GM19397 (cell line): Measurements from ENCODE around the gene VGLL3.

Experiments
- ATAC-seq: cut with Tn5 transposase; IDR thresholded peaks from one replicate; pipeline ENCODE4 v1.9.1; 2021; ENCODE audit warnings: mild to moderate bottlenecking, moderate library complexity; ENCODE audit not compliant: unreplicated experiment

VGLL3 gene

DNA sequence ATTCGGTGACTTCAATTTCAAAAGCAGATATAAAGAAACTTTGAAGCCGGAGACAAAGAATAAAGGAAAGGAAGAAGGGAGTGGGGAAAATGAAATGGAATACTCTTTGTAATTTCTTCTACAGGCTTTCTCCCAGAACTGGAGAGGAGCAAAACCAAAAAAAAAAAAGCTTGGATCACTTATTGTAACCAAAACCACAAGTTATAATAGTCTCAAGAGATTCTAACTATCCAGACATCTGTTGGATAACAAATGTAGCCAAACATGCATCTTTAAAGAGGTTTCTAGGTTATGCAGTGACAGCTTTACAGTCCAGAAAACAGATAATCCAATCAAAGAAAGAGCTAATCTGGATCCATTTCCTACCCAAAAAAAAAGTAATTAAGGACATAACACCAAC, 36.2 kb downstream of the VGLL3 start:
- no peak for ATAC-seq

GRCh38 chr3:86954226-86954625, 36.7 kb downstream of the VGLL3 start:
- ATAC-seq, result no peak

GRCh38 chr3:86951322-86951721, 39.6 kb downstream of the VGLL3 start:
- ATAC-seq, result no peak

GRCh38 chr3:86950717-86951116, 40.2 kb downstream of the VGLL3 start:
- no peak for ATAC-seq

- no peak for ATAC-seq
Observed at GRCh38 chr3:86949850-86950249, 41.1 kb downstream of the VGLL3 start.

DNA sequence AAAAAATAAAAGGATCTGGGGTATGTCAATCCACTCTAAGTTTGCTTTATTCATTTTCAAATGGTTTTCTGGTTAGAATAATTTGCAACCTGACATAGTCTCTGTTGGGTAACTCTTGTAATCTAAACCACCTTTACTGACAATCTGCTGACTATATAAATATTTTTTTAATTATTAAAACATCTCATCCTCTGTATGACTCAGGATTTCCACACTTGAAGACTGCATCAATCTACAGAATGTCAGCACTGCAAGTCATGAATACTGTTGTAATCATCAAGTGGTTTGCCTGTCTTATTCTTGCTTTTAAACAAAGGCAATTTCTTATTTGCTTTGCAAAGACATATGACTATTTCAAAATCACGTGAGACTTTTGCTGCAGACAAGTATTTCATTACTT, 42.1 kb downstream of the VGLL3 start:
- no peak for ATAC-seq

GRCh38 chr3:86942206-86942605, 48.7 kb downstream of the VGLL3 start:
- ATAC-seq, result no peak

GRCh38 chr3:86938416-86939105, 52.4 kb downstream of the VGLL3 start:
- no peak for ATAC-seq

GRCh38 chr3:86937306-86937791, 53.6 kb downstream of the VGLL3 start:
- no peak for ATAC-seq

DNA sequence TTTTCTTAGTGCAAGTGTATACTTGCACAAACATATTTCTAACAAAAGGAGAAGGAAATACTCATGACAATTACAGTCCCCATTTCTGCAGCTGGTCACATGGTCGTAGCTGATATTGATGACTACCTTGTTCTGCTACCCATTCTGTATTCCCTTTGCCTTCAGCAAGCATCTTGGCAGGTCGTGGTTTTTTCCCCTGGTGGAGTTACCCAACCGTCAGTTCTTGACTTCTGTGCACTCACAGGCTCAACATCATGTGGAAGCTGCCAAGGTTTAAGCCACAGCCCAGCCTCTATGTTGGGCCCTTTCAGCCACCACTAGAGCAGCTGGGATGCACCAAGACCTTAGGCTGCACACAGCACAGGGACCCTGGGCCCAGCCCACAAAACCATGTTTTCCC, 56.1 kb downstream of the VGLL3 start:
- no peak for ATAC-seq

DNA sequence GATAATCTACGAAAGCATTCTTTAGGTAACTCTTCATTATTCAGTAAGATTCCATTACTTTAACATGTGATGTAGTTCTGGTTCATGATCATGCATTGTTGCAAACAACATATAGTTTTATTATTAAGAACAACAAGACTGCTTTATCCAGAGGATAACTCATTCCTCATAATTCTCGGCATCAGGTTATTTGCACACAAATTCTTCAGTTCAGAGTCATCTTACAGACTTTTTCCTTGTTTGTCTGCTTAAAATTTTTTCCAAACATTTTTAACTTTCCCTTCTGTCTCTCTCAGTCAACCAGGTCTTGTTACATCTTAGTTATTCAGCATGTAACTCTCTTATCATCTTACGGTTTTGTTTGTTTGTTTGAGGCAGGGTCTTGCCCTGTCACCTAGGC, 60.1 kb downstream of the VGLL3 start:
- ATAC-seq, result no peak

- no peak for ATAC-seq
Observed at GRCh38 chr3:86930181-86930580, 60.8 kb downstream of the VGLL3 start.

DNA sequence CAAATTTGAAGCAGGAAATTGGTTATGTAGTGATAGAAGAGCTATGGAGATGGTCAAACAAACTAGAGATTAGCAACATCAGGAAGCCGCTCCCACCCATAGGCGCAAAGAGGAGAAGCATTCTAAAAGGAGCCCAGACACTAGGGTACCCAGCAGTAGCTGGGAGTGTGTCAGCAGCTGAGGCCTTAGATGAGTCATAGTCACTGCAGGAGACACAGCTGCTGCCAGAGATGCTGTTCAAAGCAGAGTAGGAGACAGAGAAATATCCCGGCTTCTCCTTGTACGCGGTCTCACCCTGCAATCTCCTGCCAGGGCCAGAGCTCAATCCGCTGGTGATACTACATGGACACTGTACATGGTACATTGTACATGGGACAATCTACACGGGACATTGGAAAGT, 61.9 kb downstream of the VGLL3 start:
- ATAC-seq, result no peak

- ATAC-seq, result no peak
Observed at GRCh38 chr3:86923071-86923491, 67.9 kb downstream of the VGLL3 start.

DNA sequence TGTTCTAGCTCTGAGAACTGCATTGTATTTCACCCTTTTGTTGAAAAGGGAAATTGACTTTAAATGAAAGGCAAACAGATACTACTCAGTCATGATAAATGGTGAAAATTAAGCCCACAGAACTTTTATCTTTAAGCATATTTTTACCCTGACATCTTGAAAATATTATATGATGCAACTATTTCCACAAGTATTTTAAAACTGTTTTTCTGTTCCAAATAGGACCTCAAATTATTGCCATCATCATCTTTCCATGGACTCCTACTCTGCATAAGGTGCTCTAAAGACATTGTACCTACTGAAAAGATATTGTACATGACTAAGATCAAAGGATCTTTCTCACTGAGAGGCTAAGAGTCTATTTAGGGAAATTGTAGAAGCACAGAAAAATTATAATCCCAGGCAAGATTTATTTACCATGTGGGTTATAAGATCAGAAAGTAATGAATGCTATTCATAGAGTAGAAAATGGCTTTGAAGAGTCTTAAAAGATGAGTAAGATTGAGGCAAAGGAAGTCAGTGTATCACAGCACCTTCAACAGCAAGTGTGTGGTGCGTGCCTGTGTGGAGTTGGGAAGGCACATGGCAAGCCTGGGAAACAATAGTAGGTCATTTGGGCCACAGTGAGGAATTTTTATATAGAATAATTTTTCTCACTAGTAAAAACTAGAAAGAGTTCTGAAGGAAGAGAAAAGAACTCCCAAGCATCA, 68.8 kb downstream of the VGLL3 start:
- no peak for ATAC-seq

DNA sequence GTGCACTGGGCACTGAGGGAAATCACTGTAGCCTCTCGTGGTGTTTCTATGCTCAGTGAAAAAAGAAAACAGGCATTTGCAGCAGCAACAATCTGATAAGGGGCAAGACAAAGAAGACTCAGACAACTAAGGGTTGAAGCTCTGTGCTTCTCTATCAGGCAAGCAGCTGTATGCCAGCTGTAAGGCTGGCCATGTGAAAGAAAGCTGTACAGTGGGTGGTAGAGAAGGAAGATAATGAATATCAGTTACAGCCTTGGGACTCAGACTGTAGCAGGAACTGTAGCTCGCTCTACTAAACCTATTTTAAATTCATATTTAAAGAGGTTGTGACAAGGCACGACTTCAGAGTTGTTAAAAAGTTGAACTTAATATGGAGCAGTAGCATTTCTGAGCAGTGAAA, 76.3 kb downstream of the VGLL3 start:
- ATAC-seq, result no peak

DNA sequence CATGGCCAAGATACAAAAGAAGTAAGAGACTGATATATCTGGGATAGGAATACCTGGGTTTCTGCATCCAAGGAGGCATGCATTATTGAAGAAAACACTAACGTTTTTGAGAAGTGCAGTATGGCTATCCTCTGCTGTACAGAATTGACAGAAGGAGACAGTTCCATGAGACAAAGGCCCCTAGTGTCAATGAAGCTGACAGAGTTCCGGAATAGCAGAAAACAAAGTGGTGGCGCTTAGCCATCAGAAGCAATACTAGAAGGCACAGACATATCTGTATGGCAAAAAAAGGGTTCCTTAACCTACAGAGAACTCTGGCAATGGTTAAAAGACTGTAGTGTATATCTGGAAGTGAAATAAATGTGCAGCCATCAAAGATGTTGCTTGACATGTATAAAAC, 77.8 kb downstream of the VGLL3 start:
- ATAC-seq, result no peak

DNA sequence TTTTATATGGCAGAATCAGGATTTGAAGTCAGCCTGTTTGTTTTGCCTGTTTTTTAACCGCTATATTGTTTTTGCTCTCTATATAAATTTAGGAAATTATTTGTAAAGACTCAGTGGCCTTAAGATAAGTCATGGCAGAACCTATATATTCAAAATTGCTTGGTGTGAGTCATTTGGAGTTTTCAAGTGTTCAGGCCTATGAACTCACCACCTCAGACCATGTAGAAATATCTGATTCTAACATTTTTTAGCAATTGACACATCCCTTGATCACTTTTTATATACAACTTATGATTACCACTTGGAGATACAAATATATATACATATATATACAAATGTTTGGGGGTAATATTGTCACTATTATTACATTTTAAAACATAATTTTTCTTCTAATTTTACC, 95.7 kb downstream of the VGLL3 start:
- no peak for ATAC-seq

DNA sequence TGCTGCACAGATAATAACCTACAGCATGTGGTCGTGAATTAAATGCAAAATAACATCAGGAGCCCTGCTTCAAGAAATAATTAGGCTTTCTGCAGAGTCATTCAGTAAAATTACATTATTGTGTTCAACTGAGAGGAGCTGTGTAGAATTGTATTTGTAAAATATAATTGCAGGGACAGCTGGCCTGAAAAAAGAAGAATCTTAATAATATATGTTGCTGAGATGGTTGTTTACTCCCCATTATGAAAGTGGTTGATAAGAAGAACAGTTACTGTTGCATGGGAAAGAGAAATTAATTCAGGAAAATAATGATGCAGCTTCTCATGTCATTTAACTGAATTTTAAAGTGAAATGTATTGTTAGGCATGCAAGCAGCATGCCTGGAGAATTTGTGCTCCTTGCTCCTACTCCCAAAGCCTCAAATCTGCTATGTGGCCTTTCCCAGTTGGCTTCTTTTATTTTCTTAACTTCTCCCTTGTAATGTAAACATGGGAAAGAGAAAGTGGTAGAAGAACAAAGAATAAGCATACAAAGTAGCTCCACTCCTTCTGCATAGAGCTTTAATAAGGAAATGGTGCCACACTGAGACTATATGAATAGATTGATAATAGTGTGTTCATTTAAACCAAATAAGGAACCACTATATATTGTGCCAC, 100.1 kb downstream of the VGLL3 start:
- ATAC-seq, result no peak
